GM12892 (cell line): Measurements from ENCODE around the gene ARRDC2.

ENCODE experiments used
- POLR2A ChIP-seq: IDR thresholded peaks from 2 replicates; pipeline ENCODE4 v1.6.1; 2011; ENCODE audit warnings: low read depth, low read length, control low read depth
- POLR2AphosphoS5 ChIP-seq: IDR thresholded peaks from 2 replicates; pipeline ENCODE4 v1.6.1; 2011; ENCODE audit warnings: low read depth, low read length, control low read depth
- TAF1 ChIP-seq: IDR thresholded peaks from 2 replicates; pipeline ENCODE4 v1.6.1; 2011; ENCODE audit warnings: low read depth, mild to moderate bottlenecking, control low read depth, low read length, borderline replicate concordance

DNA sequence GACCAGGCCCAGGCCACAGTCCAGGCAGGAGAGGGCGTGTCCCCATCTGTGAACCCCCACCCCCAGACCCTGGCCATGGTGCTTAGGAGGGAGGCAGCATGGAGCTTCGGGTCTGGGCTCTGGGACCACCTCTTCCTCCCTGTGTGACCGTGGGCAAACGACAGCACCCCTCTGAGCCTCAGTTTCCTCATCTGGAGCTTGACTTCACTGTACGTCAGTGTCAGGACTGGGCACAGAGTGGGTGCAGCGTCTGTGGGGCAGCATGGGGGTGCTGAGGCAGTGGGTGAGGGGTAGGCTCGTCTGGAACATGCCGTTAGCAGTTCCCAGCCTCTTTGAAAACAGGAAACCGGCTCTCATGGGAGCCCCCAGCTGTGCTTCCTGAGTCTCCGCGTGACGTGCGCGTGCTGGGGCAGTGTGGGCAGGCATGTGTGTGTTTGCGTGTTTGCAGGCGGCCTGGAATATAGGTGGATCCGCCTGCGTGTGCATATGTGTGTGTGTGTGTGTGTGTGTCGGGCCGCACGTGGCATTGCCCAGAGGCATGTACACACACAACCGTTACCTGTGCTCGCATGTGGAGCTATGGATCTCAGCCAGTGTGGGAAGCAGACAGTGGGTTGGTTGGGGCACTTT is 15.8 kb downstream of the ARRDC2 start:
- TF ChIP-seq POLR2AphosphoS5: no peak
- no peak for TF ChIP-seq POLR2A
- TF ChIP-seq TAF1: 0 out of 2 replicates have a peak, but pooled peaks have one; percentile 16
